ENCODE results near the gene NOTCH2.
"Not testable (repeated sequence)": the region's sequence is repeated elsewhere in the genome, so short reads cannot be mapped to it uniquely, and the experiment has no call there.

DNA sequence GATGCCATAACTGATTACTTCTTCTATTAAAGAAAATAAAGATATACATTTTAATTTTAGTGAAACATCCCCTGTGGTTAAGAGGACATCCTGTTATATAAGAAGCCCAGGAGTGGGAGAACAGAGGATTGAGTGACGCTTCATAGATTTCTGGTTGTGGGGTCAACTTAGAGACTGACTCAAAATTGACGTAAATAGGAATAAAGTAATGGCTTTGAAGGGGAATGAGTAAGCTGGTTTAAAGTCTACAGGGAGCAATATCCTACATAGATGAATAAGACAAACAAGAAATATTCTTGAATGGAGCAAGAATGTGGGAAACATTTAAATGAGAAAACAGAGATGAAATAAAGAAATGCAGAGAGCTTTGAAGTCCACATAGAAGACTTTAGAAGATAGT lies 46.6 kb upstream of the NOTCH2 start:
- TF ChIP-seq, protein P1, sequence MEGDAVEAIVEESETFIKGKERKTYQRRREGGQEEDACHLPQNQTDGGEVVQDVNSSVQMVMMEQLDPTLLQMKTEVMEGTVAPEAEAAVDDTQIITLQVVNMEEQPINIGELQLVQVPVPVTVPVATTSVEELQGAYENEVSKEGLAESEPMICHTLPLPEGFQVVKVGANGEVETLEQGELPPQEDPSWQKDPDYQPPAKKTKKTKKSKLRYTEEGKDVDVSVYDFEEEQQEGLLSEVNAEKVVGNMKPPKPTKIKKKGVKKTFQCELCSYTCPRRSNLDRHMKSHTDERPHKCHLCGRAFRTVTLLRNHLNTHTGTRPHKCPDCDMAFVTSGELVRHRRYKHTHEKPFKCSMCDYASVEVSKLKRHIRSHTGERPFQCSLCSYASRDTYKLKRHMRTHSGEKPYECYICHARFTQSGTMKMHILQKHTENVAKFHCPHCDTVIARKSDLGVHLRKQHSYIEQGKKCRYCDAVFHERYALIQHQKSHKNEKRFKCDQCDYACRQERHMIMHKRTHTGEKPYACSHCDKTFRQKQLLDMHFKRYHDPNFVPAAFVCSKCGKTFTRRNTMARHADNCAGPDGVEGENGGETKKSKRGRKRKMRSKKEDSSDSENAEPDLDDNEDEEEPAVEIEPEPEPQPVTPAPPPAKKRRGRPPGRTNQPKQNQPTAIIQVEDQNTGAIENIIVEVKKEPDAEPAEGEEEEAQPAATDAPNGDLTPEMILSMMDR (conservative IDR thresholded peaks at IDR 0.05): not testable (repeated sequence)
- TF ChIP-seq EZH2 (IDR thresholded peaks at IDR 0.05; ENCODE audit: low read depth): not testable (repeated sequence)

Measured in PC-9 (cell line).